SK-N-SH treated with all-trans-retinoic acid at 6 μM for 48 hours (cell line): ENCODE results near the gene NAALADL2.

Source experiments
- ATAC-seq: fragments of 200-7000 bp; cut with Tn5 transposase; 3 replicates; pipeline ENCODE4 v1.9.1; 2020; ENCODE audit warnings: mild to moderate bottlenecking, moderate library complexity
- ARNTL ChIP-seq: fragments of 450-650 bp; formaldehyde crosslinking; IDR thresholded peaks from 2 replicates; pipeline ENCODE4 v1.5.0; 2020; ENCODE audit warnings: low read depth, mild to moderate bottlenecking, moderate library complexity, borderline replicate concordance
- CREB5 ChIP-seq: fragments of 250-450 bp; sonication (Bioruptor Pico); IDR thresholded peaks from 2 replicates; pipeline ENCODE4 v1.5.1; 2020; ENCODE audit warnings: low read depth, mild to moderate bottlenecking, moderate library complexity
- CSDC2 ChIP-seq: fragments of 250-450 bp; sonication (Bioruptor Pico); IDR thresholded peaks from 2 replicates; pipeline ENCODE4 v1.5.0; 2020; ENCODE audit warnings: mild to moderate bottlenecking, moderate library complexity
- CSRNP3 ChIP-seq: fragments of 250-450 bp; sonication (Bioruptor Pico); IDR thresholded peaks from 2 replicates; pipeline ENCODE4 v1.5.1; 2021; ENCODE audit warnings: mild to moderate bottlenecking, moderate library complexity
- ESRRG ChIP-seq: fragments of 250-450 bp; sonication (Bioruptor Pico); IDR thresholded peaks from 2 replicates; pipeline ENCODE4 v1.6.1; 2021; ENCODE audit warnings: mild to moderate bottlenecking
- GLIS3 ChIP-seq: fragments of 250-450 bp; sonication (Bioruptor Pico); IDR thresholded peaks from 2 replicates; pipeline ENCODE4 v1.5.0; 2020; ENCODE audit warnings: mild to moderate bottlenecking, moderate library complexity
- ISL1 ChIP-seq: fragments of 250-450 bp; sonication (Bioruptor Pico); IDR thresholded peaks from 2 replicates; pipeline ENCODE4 v2.1.2; 2022; ENCODE audit warnings: mild to moderate bottlenecking, moderate library complexity
- OSR1 ChIP-seq: fragments of 250-450 bp; sonication (Bioruptor Pico); IDR thresholded peaks from 2 replicates; pipeline ENCODE4 v1.8.0; 2022; ENCODE audit warnings: moderate library complexity, mild to moderate bottlenecking, inconsistent platforms
- PATZ1 ChIP-seq: fragments of 250-450 bp; sonication (Bioruptor Pico); IDR thresholded peaks from 2 replicates; pipeline ENCODE4 v1.8.0; 2020; ENCODE audit warnings: mild to moderate bottlenecking, moderate library complexity, borderline replicate concordance
- POU6F1 ChIP-seq: fragments of 250-450 bp; sonication (Bioruptor Pico); IDR thresholded peaks from 2 replicates; pipeline ENCODE4 v1.8.0; 2021; ENCODE audit warnings: low read depth, mild to moderate bottlenecking, moderate library complexity, borderline replicate concordance
- RARB ChIP-seq: fragments of 250-450 bp; sonication (Bioruptor Pico); IDR thresholded peaks from 2 replicates; pipeline ENCODE4 v1.8.0; 2021; ENCODE audit warnings: mild to moderate bottlenecking, moderate library complexity
- SNAI2 ChIP-seq: fragments of 250-450 bp; sonication (Bioruptor Pico); IDR thresholded peaks from 2 replicates; pipeline ENCODE4 v1.5.0; 2020; ENCODE audit warnings: mild to moderate bottlenecking, moderate library complexity
- TOX ChIP-seq: fragments of 250-450 bp; sonication (Bioruptor Pico); IDR thresholded peaks from 2 replicates; pipeline ENCODE4 v1.8.0; 2021; ENCODE audit warnings: mild to moderate bottlenecking, moderate library complexity, borderline replicate concordance
- TSHZ2 ChIP-seq: fragments of 250-450 bp; sonication (Bioruptor Pico); IDR thresholded peaks from 2 replicates; pipeline ENCODE4 v1.5.0; 2020; ENCODE audit warnings: mild to moderate bottlenecking, moderate library complexity
- ZC3H10 ChIP-seq: fragments of 250-450 bp; sonication (Bioruptor Pico); IDR thresholded peaks from 2 replicates; pipeline ENCODE4 v1.5.1; 2021; ENCODE audit warnings: mild to moderate bottlenecking, moderate library complexity
- ZFP30 ChIP-seq: fragments of 450-650 bp; formaldehyde crosslinking; IDR thresholded peaks from 2 replicates; pipeline ENCODE4 v1.5.0; 2022; ENCODE audit warnings: mild to moderate bottlenecking, moderate library complexity
- ZNF565 ChIP-seq: fragments of 450-650 bp; formaldehyde crosslinking; conservative IDR thresholded peaks from 2 replicates; pipeline ENCODE4 v1.5.0; 2020; ENCODE audit warnings: low read depth, mild to moderate bottlenecking, moderate library complexity
- ZNF70 ChIP-seq: fragments of 450-650 bp; formaldehyde crosslinking; IDR thresholded peaks from 2 replicates; pipeline ENCODE4 v1.5.0; 2020; ENCODE audit warnings: mild to moderate bottlenecking, moderate library complexity
- ZNF8 ChIP-seq: fragments of 450-650 bp; formaldehyde crosslinking; IDR thresholded peaks from 2 replicates; pipeline ENCODE4 v1.5.0; 2020; ENCODE audit warnings: mild to moderate bottlenecking, moderate library complexity

Gene NAALADL2

GRCh38 chr3:175619369-175619768 is 760.2 kb downstream of the NAALADL2 start:
- no peak for TF ChIP-seq TSHZ2 (CRISPR knock-in tag)
- TF ChIP-seq CSDC2 (CRISPR knock-in tag): no peak
- TF ChIP-seq ESRRG (CRISPR knock-in tag): no peak
- TF ChIP-seq TOX (CRISPR knock-in tag): no peak
- TF ChIP-seq SNAI2 (CRISPR knock-in tag): no peak
- ATAC-seq: no peak

- no peak for TF ChIP-seq ZNF70
- no peak for TF ChIP-seq ARNTL (CRISPR knock-in tag)
- TF ChIP-seq TOX (CRISPR knock-in tag): no peak
- TF ChIP-seq CSDC2 (CRISPR knock-in tag): no peak
- TF ChIP-seq ZNF8 (CRISPR knock-in tag): no peak
- TF ChIP-seq ISL1 (CRISPR knock-in tag): no peak
- TF ChIP-seq PATZ1 (CRISPR knock-in tag): no peak
- no peak for TF ChIP-seq ZC3H10 (CRISPR knock-in tag)
- TF ChIP-seq RARB: no peak
- TF ChIP-seq SNAI2 (CRISPR knock-in tag): no peak
- no peak for TF ChIP-seq POU6F1 (CRISPR knock-in tag)
- TF ChIP-seq ZNF565: no peak
- TF ChIP-seq CSRNP3: no peak
- TF ChIP-seq OSR1: no peak
- no peak for TF ChIP-seq ZFP30 (CRISPR knock-in tag)
- no peak for TF ChIP-seq CREB5 (CRISPR knock-in tag)
- TF ChIP-seq, all 23 proteins: peak for 0
- no peak for ATAC-seq
These were observed 761.0 kb downstream of the NAALADL2 start for GRCh38 chr3:175620093-175620492.

- no peak for ATAC-seq
These were observed 761.4 kb downstream of the NAALADL2 start for GRCh38 chr3:175620532-175620931.

More at GRCh38 chr3:175620532-175620931, 761.4 kb downstream of the NAALADL2 start:
- TF ChIP-seq GLIS3 (CRISPR knock-in tag): no peak
- TF ChIP-seq POU6F1 (CRISPR knock-in tag): no peak
- TF ChIP-seq CREB5 (CRISPR knock-in tag): no peak
- no peak for TF ChIP-seq ZNF70
- no peak for TF ChIP-seq ZC3H10 (CRISPR knock-in tag)
- no peak for TF ChIP-seq CSDC2 (CRISPR knock-in tag)
- TF ChIP-seq TSHZ2 (CRISPR knock-in tag): no peak
- TF ChIP-seq OSR1: no peak
- no peak for TF ChIP-seq RARB
- TF ChIP-seq ZNF8 (CRISPR knock-in tag): no peak
- no peak for TF ChIP-seq TOX (CRISPR knock-in tag)
